PC-3 (cell line): Measurements from ENCODE around the gene PCNT. TPM values are rescaled to one million over a fixed set of nuclear protein-coding genes. Genes with fewer than 3 reads are reported as not detected.
A peak's percentile ranks its signal among the peaks of the same experiment; 100 is the strongest.

ENCODE experiments used
- ATAC-seq: fragments of 200-7000 bp; cut with Tn5 transposase; 2 replicates; pipeline ENCODE4 v1.9.1; 2020; ENCODE audit warnings: mild to moderate bottlenecking, moderate library complexity
- BruUV-seq: library from RNA; stranded (reverse); fragments of 400-500 nt; replicated peaks from 2 replicates; lab custom pipeline; 2021; lab: Mats Ljungman, UMichigan
- CTCF ChIA-PET: fragments of 300-600 bp; sonication (Branson Sonifier 250); formaldehyde crosslinking; loops from one replicate; lab custom pipeline; 2022; ENCODE audit warnings: antibody characterized with exemption; lab: Charles Lee
- POLR2A ChIA-PET: fragments of 300-600 bp; sonication (Branson Sonifier 250); formaldehyde crosslinking; loops from one replicate; lab custom pipeline; 2022; ENCODE audit warnings: antibody characterized with exemption; ENCODE audit not compliant: unreplicated experiment; lab: Charles Lee
- DNase-seq: peaks from one replicate; pipeline ENCODE4 v3.0.0-alpha.2; 2015
- H2AFZ ChIP-seq: fragments of 300-600 bp; sonication (generic); 2 replicates; pipeline ENCODE4 v1.6.0; 2016; ENCODE audit warnings: antibody characterized with exemption, low read length
- H3F3A ChIP-seq: fragments of 300-600 bp; sonication (generic); one replicate; pipeline ENCODE4 v1.6.0; 2017; ENCODE audit warnings: antibody characterized with exemption, low read length, control low read depth, mild to moderate bottlenecking; ENCODE audit not compliant: unreplicated experiment
- H3K27ac ChIP-seq: fragments of 300-600 bp; sonication (generic); 2 replicates; pipeline ENCODE4 v1.5.1; 2016; ENCODE audit warnings: mild to moderate bottlenecking, low read length
- H3K27me3 ChIP-seq: fragments of 300-600 bp; sonication (generic); 2 replicates; pipeline ENCODE4 v1.6.1; 2016; ENCODE audit warnings: low read length, mixed read lengths
- H3K36me3 ChIP-seq: fragments of 300-600 bp; sonication (generic); 2 replicates; pipeline ENCODE4 v1.6.1; 2016; ENCODE audit warnings: low read depth, mixed run types, low read length, mixed read lengths
- H3K4me1 ChIP-seq: fragments of 300-600 bp; sonication (generic); 2 replicates; pipeline ENCODE4 v1.5.1; 2016; ENCODE audit warnings: low read length; ENCODE audit not compliant: insufficient read depth
- H3K4me2 ChIP-seq: fragments of 300-600 bp; sonication (generic); 2 replicates; pipeline ENCODE4 v1.6.0; 2016; ENCODE audit warnings: low read length
- H3K4me3 ChIP-seq: fragments of 300-600 bp; sonication (generic); 2 replicates; pipeline ENCODE4 v1.5.1; 2016; ENCODE audit warnings: mild to moderate bottlenecking, low read length, mixed read lengths
- H3K79me2 ChIP-seq: fragments of 300-600 bp; sonication (generic); 2 replicates; pipeline ENCODE4 v1.6.1; 2017; ENCODE audit warnings: low read length, mixed read lengths
- H3K9ac ChIP-seq: fragments of 300-600 bp; sonication (generic); 2 replicates; pipeline ENCODE4 v1.6.0; 2016; ENCODE audit warnings: mild to moderate bottlenecking, low read length
- H3K9me2 ChIP-seq: fragments of 300-600 bp; sonication (generic); replicated peaks from 2 replicates; pipeline ENCODE4 v1.6.1; 2016; ENCODE audit warnings: mixed run types, low read length, mixed read lengths
- H3K9me3 ChIP-seq: fragments of 300-600 bp; sonication (generic); 2 replicates; pipeline ENCODE4 v1.6.1; 2016; ENCODE audit warnings: low read length, mixed read lengths
- H4K20me1 ChIP-seq: fragments of 300-600 bp; sonication (generic); 2 replicates; pipeline ENCODE4 v1.6.1; 2016; ENCODE audit warnings: low read length, mixed read lengths
- EZH2 ChIP-seq: fragments of 300-600 bp; sonication (generic); IDR thresholded peaks from one replicate; pipeline ENCODE4 v1.6.1; 2017; ENCODE audit warnings: antibody characterized with exemption, mild to moderate bottlenecking, low read length; ENCODE audit not compliant: unreplicated experiment
- EZH2phosphoT487 ChIP-seq: fragments of 300-600 bp; sonication (generic); IDR thresholded peaks from 2 replicates; pipeline ENCODE4 v1.6.1; 2018; ENCODE audit warnings: mild to moderate bottlenecking, antibody characterized with exemption, low read length, borderline replicate concordance
- intact Hi-C: fragments of 100-400 bp; cut with micrococcal nuclease; formaldehyde crosslinking; loops from 2 replicates; pipeline ENCODE4 v1.9.0; 2023
- total RNA-seq: library from RNA; depleted of rRNA; stranded (reverse); fragments of >200 nt; gene quantifications from 2 replicates; pipeline ENCODE4 v1.2.3, GENCODE V29; 2014
- TF ChIP-seq, protein P1 (sequence below): fragments of 300-600 bp; sonication (generic); conservative IDR thresholded peaks from 2 replicates; pipeline ENCODE4 v1.5.1; 2017; ENCODE audit warnings: antibody characterized with exemption, low read depth, mild to moderate bottlenecking, low read length

Gene PCNT
- total RNA-seq, 1 experiment from 2014 or later: 51.4 TPM

DNA sequence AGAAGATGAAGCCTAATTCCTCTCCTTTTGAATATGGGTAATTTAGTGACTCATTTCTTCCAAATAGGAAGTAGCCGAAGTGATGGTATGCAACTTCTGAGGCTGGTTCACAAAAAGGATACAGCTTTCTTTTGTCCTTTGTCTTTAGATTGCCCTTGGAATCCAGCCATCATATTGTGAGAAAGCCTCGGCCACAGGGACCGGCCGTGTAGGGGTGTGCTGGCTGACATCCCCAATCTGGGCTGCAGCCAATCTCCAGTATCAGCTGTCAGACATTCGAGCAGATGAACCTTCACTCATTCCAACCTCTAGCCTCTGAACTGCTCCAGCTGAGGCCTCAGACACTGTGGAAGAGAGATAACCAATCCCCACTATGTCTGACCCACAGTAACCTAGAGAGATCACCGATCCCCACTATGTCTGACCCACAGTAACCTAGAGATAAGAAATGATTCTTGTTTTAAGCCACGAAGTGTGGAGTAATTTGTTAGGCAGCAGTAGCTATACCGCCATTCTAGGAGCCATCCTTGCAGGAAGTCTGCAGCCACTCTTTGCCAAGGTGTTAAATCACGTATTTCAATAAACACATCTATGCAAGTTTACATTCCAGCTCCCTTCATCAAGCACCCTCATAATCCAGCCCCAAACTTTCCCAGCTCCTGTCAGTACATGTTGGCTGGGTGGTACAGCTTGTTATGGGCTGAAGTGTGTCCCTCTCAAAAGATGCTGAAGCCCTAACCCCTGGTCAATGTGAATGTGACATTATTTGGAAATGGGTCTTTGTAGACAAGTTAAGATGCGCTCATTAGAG is 131.8 kb downstream of the PCNT start:
- intact Hi-C loops: no loop called here
- no peaks in the 10 kb centered on the region for H4K20me1 ChIP-seq
- ChIA-PET POLR2A (no interaction called here), CTCF (interaction anchor here (0.6 kb wide), 1 partner anchor 191 kb away, joined by 3 read pairs; no protein-coding TSS in a partner anchor)
- H3F3A ChIP-seq: no peaks in the 10 kb centered on the region
- peaks cover 10% of the 10 kb centered on the region; the same call in 1 of the 2 replicates for H3K36me3 ChIP-seq
- H3K27ac ChIP-seq: no peak overlapping the region
- H3K79me2 ChIP-seq: peaks cover 87% of the 10 kb centered on the region
- BruUV-seq: no TSS peak
- H3K4me3 ChIP-seq: no peak overlapping the region
- H3K27me3 ChIP-seq: no peaks in the 10 kb centered on the region
- no peaks in the 10 kb centered on the region for H3K9me3 ChIP-seq
- peak; percentile 64 for DNase-seq
- no peak overlapping the region for H2AFZ ChIP-seq
- ATAC-seq: no peak
- no peak overlapping the region for H3K9ac ChIP-seq
- H3K4me2 ChIP-seq: peak overlapping the region; percentile 91
- TF ChIP-seq, protein P1, sequence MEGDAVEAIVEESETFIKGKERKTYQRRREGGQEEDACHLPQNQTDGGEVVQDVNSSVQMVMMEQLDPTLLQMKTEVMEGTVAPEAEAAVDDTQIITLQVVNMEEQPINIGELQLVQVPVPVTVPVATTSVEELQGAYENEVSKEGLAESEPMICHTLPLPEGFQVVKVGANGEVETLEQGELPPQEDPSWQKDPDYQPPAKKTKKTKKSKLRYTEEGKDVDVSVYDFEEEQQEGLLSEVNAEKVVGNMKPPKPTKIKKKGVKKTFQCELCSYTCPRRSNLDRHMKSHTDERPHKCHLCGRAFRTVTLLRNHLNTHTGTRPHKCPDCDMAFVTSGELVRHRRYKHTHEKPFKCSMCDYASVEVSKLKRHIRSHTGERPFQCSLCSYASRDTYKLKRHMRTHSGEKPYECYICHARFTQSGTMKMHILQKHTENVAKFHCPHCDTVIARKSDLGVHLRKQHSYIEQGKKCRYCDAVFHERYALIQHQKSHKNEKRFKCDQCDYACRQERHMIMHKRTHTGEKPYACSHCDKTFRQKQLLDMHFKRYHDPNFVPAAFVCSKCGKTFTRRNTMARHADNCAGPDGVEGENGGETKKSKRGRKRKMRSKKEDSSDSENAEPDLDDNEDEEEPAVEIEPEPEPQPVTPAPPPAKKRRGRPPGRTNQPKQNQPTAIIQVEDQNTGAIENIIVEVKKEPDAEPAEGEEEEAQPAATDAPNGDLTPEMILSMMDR: no peak
- TF ChIP-seq EZH2phosphoT487 (no peak), EZH2 (no peak)
- H3K4me1 ChIP-seq: peaks cover 28% of the 10 kb centered on the region
- H3K9me2 ChIP-seq: no peaks in the 10 kb centered on the region

DNA sequence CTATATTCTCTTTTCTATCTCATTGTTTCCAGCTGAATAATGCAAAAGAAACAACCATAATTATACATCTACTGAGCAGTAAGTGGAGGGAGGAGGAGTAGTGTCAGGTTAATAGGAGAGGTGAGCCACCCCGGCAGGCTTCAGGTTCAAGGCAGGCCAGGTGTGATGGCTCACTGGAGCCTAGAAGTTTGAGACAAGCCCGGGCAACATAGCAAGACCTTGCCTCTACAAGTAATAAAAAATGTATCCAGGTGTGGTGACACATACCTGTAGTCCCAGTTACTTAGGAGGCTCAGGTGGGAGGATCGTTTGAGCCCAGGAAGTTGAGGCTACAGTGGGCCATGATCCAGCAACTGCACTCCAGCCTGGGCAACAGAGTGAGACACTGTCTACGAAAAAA is 132.8 kb downstream of the PCNT start:
- Histone ChIP-seq H3K27me3 (no peaks in the 10 kb centered on the region), H3K79me2 (peaks cover 88% of the 10 kb centered on the region), H3K9me2 (no peaks in the 10 kb centered on the region), H3K4me2 (peak overlapping the region; percentile 91), H4K20me1 (no peaks in the 10 kb centered on the region), H3F3A (no peaks in the 10 kb centered on the region), H3K9ac (no peak overlapping the region), H3K4me1 (peaks cover 28% of the 10 kb centered on the region), H3K4me3 (0 out of 2 replicates have a peak overlapping the region, but pooled peaks have one; percentile 69), H3K9me3 (no peaks in the 10 kb centered on the region), H3K27ac (no peak overlapping the region), H2AFZ (no peak overlapping the region), H3K36me3 (peaks cover 10% of the 10 kb centered on the region; the same call in 1 of the 2 replicates)
- TF ChIP-seq EZH2 (no peak), EZH2phosphoT487 (no peak)
- TF ChIP-seq, protein P1: no peak
- intact Hi-C loops: no loop called here
- POLR2A ChIA-PET: no interaction called here
- DNase-seq (no peak), ATAC-seq (no peak)
- BruUV-seq: no TSS peak
- CTCF ChIA-PET: no interaction called here
